ENCODE measurements around the gene GYG1.

GYG1 gene

DNA sequence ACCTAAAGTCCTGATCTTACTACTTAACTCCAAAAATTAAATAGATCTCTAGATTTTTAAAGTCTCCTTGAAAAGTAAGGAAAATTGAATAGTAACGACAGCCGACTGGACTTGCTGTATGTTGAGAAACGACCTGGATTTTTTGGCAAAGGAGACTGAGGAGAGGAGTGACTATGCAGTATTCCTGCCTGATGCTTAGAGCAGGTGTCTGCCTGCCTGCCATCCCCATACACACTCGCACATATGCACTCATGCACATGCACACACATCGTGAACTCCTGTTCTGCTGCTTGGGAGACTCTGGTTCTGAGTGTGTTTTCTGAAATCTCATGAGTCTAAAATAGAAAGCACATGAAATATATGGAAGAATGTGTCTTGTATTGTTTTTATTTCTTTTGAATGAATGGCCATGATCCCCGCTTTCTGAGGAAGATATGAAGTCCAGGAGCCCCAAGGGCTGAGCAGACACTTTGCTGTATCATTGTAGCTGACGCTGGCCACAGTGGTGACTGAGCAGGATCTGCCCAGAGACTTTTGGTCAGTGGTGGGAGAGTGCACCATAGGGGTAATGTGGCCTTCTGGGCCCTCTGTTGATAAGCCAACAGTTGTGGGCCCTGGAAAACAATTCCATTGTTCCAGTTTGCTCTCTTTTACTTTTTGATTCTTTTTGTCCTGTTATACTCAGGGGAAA lies 16.4 kb downstream of the GYG1 start:
- no peak overlapping the region for H3K4me3 Mint-ChIP-seq

DNA sequence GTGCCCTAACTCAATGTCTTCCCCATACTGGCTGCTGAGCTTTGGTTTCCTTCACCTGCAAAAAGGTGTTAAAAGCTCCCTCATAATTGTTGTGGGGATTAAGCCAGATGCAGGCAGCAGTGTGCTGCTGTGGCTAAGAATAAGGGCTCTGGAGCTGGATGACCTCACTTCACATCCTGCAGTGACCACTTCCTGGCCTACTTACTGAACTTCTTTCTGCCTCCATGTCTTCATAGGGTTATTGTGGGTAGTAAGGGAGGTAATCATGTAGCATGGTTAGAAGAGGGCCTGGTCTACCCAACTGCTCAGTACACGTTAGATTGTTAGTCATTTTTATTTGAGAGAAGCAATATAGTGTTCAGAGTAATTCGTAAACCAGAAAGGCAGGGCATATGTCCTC lies 18.4 kb downstream of the GYG1 start:
- TF ChIP-seq, protein P1, sequence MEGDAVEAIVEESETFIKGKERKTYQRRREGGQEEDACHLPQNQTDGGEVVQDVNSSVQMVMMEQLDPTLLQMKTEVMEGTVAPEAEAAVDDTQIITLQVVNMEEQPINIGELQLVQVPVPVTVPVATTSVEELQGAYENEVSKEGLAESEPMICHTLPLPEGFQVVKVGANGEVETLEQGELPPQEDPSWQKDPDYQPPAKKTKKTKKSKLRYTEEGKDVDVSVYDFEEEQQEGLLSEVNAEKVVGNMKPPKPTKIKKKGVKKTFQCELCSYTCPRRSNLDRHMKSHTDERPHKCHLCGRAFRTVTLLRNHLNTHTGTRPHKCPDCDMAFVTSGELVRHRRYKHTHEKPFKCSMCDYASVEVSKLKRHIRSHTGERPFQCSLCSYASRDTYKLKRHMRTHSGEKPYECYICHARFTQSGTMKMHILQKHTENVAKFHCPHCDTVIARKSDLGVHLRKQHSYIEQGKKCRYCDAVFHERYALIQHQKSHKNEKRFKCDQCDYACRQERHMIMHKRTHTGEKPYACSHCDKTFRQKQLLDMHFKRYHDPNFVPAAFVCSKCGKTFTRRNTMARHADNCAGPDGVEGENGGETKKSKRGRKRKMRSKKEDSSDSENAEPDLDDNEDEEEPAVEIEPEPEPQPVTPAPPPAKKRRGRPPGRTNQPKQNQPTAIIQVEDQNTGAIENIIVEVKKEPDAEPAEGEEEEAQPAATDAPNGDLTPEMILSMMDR (IDR thresholded peaks at IDR 0.05; ENCODE audit: unreplicated experiment in 3 of 3): no peak
- Mint-ChIP-seq H3K27me3 (ENCODE audit: low read depth) (no peaks in the 10 kb centered on the region), H3K9me3 (no peaks in the 10 kb centered on the region), H3K4me3 (no peak overlapping the region), H3K36me3 (ENCODE audit: low read depth) (peaks cover 37% of the 10 kb centered on the region), H3K27ac (no peak overlapping the region), H3K4me1 (peaks cover 24% of the 10 kb centered on the region)

More for the DNA sequence above, 16.4 kb downstream of the GYG1 start:
- H3K27ac Mint-ChIP-seq: no peak overlapping the region
- H3K9me3 Mint-ChIP-seq: no peaks in the 10 kb centered on the region
- peaks cover 28% of the 10 kb centered on the region for H3K36me3 Mint-ChIP-seq (ENCODE audit: low read depth)
- peaks cover 16% of the 10 kb centered on the region for H3K4me1 Mint-ChIP-seq
- no peaks in the 10 kb centered on the region for H3K27me3 Mint-ChIP-seq (ENCODE audit: low read depth)
- TF ChIP-seq, protein P1 (IDR thresholded peaks at IDR 0.05; ENCODE audit: unreplicated experiment in 3 of 3): no peak

DNA sequence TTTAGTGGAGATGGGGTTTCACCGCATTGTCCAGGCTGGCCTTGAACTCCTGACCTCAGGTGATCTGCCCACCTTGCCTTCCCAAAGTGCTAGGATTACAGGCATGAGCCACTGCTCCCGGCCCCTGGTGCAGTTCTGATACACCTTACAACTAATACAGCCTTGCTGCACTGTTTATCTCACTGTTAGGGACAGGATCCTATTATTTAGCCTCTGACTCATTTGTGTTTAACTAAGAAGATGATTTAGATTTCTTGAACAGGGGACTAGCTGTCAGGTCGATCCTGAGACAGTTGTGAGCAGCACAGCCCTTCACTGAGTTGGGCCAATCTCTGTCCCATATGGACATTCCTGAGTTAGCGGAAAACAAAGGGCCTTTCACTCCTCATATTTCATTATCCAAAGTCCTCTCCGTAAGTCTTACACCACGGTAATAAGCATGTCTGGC lies 19.2 kb downstream of the GYG1 start:
- peak overlapping the region; percentile 75 to 80 (median 79) for H3K27ac Mint-ChIP-seq
- no peaks in the 10 kb centered on the region for H3K27me3 Mint-ChIP-seq (ENCODE audit: low read depth)
- no peaks in the 10 kb centered on the region for H3K9me3 Mint-ChIP-seq

DNA sequence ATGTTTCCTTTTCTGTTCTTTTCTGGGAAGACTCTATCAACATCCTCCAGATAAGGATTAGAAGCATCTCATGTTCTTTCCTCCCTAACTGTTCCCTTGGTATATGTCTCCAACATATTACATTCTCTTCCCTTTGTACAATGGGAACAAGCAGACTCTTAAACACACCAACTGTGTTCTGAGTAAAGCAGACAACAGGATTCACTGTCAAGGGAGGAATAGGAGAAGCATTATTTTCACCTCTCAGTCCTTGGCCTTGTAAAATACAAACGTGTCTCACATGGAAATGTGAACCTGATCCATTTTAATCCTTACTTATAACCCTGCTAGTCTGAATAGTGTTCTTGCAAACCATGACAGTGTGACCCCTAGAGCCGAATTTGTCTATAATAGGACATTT lies 19.6 kb downstream of the GYG1 start:
- H3K27me3 Mint-ChIP-seq (ENCODE audit: low read depth): no peaks in the 10 kb centered on the region
- H3K9me3 Mint-ChIP-seq: no peaks in the 10 kb centered on the region
- H3K4me3 Mint-ChIP-seq: no peak overlapping the region
- peak overlapping the region; percentile 75 to 80 (median 79) for H3K27ac Mint-ChIP-seq
- H3K4me1 Mint-ChIP-seq: peaks cover 34% of the 10 kb centered on the region
- TF ChIP-seq, protein P1 (IDR thresholded peaks at IDR 0.05; ENCODE audit: unreplicated experiment in 3 of 3): no peak
- H3K36me3 Mint-ChIP-seq (ENCODE audit: low read depth): peaks cover 43% of the 10 kb centered on the region

More for the DNA sequence above, 19.2 kb downstream of the GYG1 start:
- Mint-ChIP-seq H3K4me3 (no peak overlapping the region), H3K4me1 (peaks cover 31% of the 10 kb centered on the region), H3K36me3 (ENCODE audit: low read depth) (peaks cover 42% of the 10 kb centered on the region)
- TF ChIP-seq, protein P1 (IDR thresholded peaks at IDR 0.05; ENCODE audit: unreplicated experiment in 3 of 3): no peak

DNA sequence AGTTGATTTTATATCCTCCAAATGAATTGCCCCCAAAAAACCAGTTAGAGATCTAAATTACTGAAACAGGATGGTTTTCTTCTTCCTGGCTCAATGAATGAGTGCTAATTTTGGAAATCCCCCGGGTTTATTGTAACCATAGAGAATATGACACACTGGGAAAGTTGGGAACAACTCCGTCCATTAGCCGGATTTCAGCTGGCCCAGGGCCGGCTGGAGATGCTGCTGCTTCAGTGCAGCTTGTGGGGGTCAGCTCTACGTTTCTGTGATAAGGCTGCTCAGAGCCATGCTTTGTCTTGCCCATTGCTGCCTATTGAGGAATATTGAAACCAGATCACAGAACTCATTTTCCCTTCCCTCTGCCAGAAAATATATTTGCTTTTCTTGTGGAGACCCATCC lies 20.3 kb downstream of the GYG1 start:
- Mint-ChIP-seq H3K27me3 (ENCODE audit: low read depth) (no peaks in the 10 kb centered on the region), H3K9me3 (no peaks in the 10 kb centered on the region), H3K27ac (no peak overlapping the region), H3K4me3 (no peak overlapping the region), H3K4me1 (peaks cover 40% of the 10 kb centered on the region), H3K36me3 (ENCODE audit: low read depth) (peaks cover 48% of the 10 kb centered on the region)
- TF ChIP-seq, protein P1 (IDR thresholded peaks at IDR 0.05; ENCODE audit: unreplicated experiment in 3 of 3): no peak

DNA sequence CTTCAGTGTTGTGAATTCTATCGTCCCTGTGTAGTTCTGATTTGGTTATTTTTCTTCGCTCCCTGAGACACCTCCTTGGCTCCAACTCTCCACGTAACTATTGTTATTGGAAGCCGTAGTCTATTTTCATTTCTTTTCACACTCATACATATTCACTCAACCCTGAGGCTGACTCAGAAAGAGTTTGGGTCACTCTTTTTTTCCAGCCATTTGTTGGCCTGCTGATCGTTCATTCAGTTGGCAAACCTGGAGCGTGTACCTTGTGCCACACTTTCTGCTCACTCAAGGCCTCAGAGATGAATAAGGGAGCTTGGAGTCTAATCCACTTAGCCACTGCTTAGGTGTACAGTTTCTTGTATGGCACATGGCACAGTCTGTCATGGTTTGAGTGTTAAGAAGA lies 22.4 kb downstream of the GYG1 start:
- no peaks in the 10 kb centered on the region for H3K9me3 Mint-ChIP-seq
- H3K27ac Mint-ChIP-seq: no peak overlapping the region
- no peak overlapping the region for H3K4me3 Mint-ChIP-seq
- no peaks in the 10 kb centered on the region for H3K27me3 Mint-ChIP-seq (ENCODE audit: low read depth)
- TF ChIP-seq, protein P1 (IDR thresholded peaks at IDR 0.05; ENCODE audit: unreplicated experiment in 3 of 3): no peak
- peaks cover 52% of the 10 kb centered on the region for H3K4me1 Mint-ChIP-seq
- peaks cover 38% of the 10 kb centered on the region for H3K36me3 Mint-ChIP-seq (ENCODE audit: low read depth)
